GM13977 (cell line): ENCODE data around the gene DLGAP4.

Source experiments
- DNase-seq: peaks from one replicate; pipeline ENCODE4 v3.0.0; 2012; ENCODE audit warnings: low spot score
- in situ Hi-C: fragments of 300-500 bp; cut with MboI; formaldehyde crosslinking; loops from one replicate; pipeline ENCODE4 v1.12.0; 2022; ENCODE audit warnings: low sequenced_read_pairs, low pct_unique_long_range_greater_than_20kb, mixed read lengths, inconsistent platforms; ENCODE audit not compliant: unreplicated experiment
- TF ChIP-seq, protein P1 (sequence below): IDR thresholded peaks from 2 replicates; pipeline ENCODE4 v1.5.1; 2012; ENCODE audit warnings: mild to moderate bottlenecking, control low read depth; ENCODE audit not compliant: insufficient read depth; ENCODE audit errors: extremely low read depth, missing control alignments

The DLGAP4 gene

DNA sequence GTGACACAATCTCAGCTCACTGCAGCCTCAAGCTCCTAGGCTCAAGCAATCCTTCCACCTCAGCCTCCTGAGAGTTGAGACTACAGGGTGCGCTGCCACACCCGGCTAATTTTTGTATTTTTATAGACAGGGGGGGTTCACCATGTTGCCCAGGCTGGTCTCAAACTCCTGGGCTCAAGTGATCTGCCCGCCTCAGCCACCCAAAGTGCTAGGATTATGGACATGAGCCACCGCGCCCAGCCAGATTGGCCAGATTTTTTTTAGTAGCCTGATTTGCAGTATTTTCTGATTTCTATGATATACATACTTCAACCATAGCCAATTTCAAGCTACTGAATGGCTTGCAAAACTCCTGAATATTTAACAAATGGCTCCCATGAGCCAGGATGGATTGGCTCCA is 21.4 kb upstream of the DLGAP4 start:
- no peak for DNase-seq
- in situ Hi-C loops: no loop called here

DNA sequence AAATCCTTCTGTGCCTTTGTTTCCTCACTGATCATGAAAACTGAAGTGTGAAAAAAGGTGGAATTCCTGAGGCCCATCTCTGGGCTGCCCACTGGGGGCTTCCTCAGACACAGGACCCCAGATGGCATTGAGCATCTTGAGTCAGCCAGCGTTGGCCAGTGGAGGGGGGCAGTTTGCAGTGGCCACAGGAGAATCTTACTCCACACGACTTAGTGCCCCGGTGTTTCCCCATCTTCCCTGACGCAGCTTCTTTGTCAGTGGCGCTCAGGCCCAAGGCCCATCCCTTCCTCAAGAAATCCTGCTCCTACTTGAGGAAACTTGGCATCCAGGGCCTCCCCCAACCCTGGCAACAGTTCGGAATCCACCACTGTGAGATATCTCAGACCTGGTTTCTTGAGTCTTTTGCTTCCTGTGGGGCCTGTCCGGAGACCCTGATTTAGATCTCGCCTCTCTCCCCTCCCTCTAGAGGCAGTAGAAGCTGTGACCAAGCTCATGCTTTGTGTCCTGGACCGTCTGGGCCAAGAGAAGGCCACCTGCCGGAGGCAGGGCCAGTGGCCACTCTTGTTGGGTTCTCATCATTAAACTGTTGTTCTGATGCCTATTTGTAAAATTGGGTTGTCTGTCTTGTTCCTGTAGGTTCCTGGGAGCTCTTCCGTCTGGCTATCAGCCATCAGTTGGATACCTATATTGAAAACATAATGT is 20.2 kb upstream of the DLGAP4 start:
- DNase-seq: no peak
- in situ Hi-C loops: no loop called here
- TF ChIP-seq, protein P1, sequence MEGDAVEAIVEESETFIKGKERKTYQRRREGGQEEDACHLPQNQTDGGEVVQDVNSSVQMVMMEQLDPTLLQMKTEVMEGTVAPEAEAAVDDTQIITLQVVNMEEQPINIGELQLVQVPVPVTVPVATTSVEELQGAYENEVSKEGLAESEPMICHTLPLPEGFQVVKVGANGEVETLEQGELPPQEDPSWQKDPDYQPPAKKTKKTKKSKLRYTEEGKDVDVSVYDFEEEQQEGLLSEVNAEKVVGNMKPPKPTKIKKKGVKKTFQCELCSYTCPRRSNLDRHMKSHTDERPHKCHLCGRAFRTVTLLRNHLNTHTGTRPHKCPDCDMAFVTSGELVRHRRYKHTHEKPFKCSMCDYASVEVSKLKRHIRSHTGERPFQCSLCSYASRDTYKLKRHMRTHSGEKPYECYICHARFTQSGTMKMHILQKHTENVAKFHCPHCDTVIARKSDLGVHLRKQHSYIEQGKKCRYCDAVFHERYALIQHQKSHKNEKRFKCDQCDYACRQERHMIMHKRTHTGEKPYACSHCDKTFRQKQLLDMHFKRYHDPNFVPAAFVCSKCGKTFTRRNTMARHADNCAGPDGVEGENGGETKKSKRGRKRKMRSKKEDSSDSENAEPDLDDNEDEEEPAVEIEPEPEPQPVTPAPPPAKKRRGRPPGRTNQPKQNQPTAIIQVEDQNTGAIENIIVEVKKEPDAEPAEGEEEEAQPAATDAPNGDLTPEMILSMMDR: no peak

More for the DNA sequence above, 21.4 kb upstream of the DLGAP4 start:
- TF ChIP-seq, protein P1: no peak

DNA sequence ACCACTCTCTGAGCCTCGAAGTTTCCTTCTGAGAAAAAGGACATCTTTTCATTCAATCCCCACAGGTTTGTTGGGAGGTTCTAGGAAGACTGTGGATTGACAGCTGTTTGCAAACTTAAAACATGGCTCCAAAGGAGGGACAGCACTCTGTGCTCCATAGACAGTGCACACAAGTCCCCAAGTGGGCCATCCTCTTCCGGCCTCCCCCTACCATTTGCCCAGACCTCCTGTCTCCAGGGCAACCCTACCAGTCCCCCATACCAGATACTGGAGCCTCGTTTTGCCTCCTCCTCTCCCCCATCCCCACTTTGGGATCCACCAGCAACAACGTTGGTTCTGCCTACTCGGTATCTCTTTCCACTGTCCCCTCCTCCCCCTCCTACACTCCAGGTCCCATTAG is 8.5 kb upstream of the DLGAP4 start:
- in situ Hi-C loops: no loop called here
- no peak for DNase-seq
- TF ChIP-seq, protein P1: no peak

DNA sequence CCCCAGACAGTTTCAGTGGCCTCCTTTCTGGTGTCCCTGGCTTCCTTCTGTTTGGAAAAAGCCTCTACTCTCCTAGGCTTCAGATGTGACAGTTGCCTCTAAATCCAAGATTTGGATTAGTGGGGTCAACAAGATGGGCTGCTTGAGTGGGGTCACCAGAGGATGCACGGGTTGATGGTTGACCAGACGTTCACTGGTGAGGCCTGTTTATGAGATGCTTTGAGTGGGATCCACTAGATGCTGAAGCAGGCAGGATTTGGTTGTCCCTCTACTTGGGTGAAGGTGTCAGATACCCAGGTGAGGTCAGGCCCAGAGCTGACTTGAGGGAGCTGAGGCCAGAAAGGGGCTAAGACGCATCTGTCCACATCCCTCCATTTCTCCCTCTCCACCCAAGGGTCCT is 8.1 kb upstream of the DLGAP4 start:
- DNase-seq: no peak
- in situ Hi-C loops: no loop called here
- TF ChIP-seq, protein P1: no peak

DNA sequence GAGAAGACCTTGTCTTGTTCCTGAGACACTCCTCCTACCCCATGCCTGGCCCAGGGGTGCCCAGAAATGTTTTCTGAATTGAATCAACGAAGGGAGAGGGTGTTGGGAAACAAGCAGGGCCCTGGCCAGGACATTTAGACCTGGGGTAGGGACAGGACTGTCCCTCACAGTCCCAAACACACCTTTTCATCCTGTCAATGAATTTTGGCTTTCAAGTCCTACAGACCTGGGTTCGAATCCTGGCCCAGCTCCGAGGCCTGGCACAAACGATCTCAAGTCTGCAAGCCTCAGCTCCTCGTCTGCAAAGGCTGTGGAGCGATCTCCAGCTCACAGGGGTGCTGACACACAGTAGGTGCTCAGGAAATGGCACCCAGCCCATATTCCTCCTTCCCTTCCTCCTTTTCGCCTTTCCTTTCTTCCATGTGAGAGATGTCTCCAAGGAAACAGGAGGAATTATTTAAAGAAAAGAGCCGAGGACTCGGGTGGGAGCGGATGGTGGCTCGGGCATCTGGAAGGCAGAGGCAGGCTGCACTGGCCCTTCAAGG is 7.3 kb upstream of the DLGAP4 start:
- no peak for DNase-seq
- in situ Hi-C loops: no loop called here
- TF ChIP-seq, protein P1: no peak

DNA sequence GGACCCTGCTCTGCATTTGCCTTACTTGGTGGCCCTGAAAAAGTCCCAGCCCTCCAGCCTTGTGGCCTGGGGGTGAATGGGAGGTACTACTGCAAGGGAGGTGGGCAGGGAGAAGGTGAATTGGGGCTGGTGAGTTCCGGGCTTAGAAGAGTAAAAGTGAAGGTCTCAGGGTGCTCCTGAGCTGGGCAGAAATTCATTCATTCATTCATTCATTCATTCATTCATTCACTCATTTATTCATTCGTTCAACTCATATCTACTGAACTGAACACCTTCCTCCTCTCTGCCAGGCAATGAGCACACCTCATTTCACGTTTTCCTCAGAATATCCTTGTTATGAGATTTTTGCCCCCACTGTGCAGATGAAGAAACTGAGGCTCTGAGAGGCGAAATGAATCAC is 6.7 kb upstream of the DLGAP4 start:
- in situ Hi-C loops: no loop called here
- TF ChIP-seq, protein P1: no peak
- DNase-seq: no peak
